Peyer's patch (tissue), 4 donors: ENCODE data around the gene IL36G.

Experiments used
- CTCF ChIP-seq, 6 experiments: fragments of 450-650 bp in 4 of 6; fragments of 200-600 bp in 2 of 6; sonication (generic) in 1 of 6; IDR thresholded peaks; one replicate each; pipeline ENCODE4 v1.5.1; 2017 to 2019; ENCODE audit warnings: antibody characterized with exemption in 6 of 6, mild to moderate bottlenecking in 3 of 6, moderate library complexity in 1 of 6
- POLR2A ChIP-seq, 2 donors: fragments of 450-650 bp; IDR thresholded peaks; one replicate each; pipeline ENCODE4 v1.5.1; 2017; ENCODE audit warnings: antibody characterized with exemption in 2 of 2, mild to moderate bottlenecking in 2 of 2, moderate library complexity in 2 of 2

GRCh38 chr2:113002677-113003076 is 24.9 kb downstream of the IL36G start:
- TF ChIP-seq POLR2A (IDR thresholded peaks at IDR 0.05) (no peak), CTCF (IDR thresholded peaks at IDR 0.05) (no peak)
